Caco-2 (cell line): Measurements from ENCODE around the gene BRINP1. TPM values are rescaled to one million over a fixed set of nuclear protein-coding genes. Genes with fewer than 3 reads are reported as not detected.

Experiments used
- BruUV-seq: library from RNA; stranded (reverse); fragments of 400-500 nt; replicated peaks from 2 replicates; lab custom pipeline; 2021; lab: Mats Ljungman, UMichigan
- CTCF ChIA-PET: fragments of 300-600 bp; sonication (Branson Sonifier 250); formaldehyde crosslinking; loops from one replicate; lab custom pipeline; 2022; ENCODE audit warnings: antibody characterized with exemption; lab: Charles Lee
- POLR2A ChIA-PET: fragments of 300-600 bp; sonication (Branson Sonifier 250); formaldehyde crosslinking; loops from one replicate; lab custom pipeline; 2022; ENCODE audit warnings: antibody characterized with exemption; lab: Charles Lee
- DNase-seq, 2 experiments: peaks; one replicate each; pipeline versions ENCODE4 v3.0.0 to v3.0.0-alpha.2; 2020 to 2022
- H3K27me3 ChIP-seq: replicated peaks from 2 replicates; pipeline ENCODE4 v1.6.0; 2011; ENCODE audit warnings: low read length; ENCODE audit not compliant: control insufficient read depth, insufficient read depth
- H3K36me3 ChIP-seq: 2 replicates; pipeline ENCODE4 v1.5.1; 2011; ENCODE audit warnings: low read length; ENCODE audit not compliant: control insufficient read depth, insufficient read depth
- H3K4me1 ChIP-seq: fragments of 250-450 bp; sonication (Bioruptor Pico); 2 replicates; pipeline ENCODE4 v1.5.1; 2020; ENCODE audit warnings: mild to moderate bottlenecking
- H3K4me3 ChIP-seq: 2 replicates; pipeline ENCODE4 v1.5.1; 2011; ENCODE audit warnings: low read depth, mild to moderate bottlenecking, control low read depth, low read length
- H3K9me3 ChIP-seq: fragments of 250-450 bp; sonication (Bioruptor Pico); 2 replicates; pipeline ENCODE4 v1.5.1; 2020; ENCODE audit warnings: mild to moderate bottlenecking, moderate library complexity
- H3K27ac Mint-ChIP-seq: one replicate; pipeline ENCODE4 v1.8.0; 2022; ENCODE audit warnings: mixed read lengths; ENCODE audit not compliant: unreplicated experiment
- H3K27me3 Mint-ChIP-seq: one replicate; pipeline ENCODE4 v1.8.0; 2022; ENCODE audit warnings: mixed read lengths; ENCODE audit not compliant: insufficient read depth, unreplicated experiment
- H3K36me3 Mint-ChIP-seq: one replicate; pipeline ENCODE4 v1.8.0; 2022; ENCODE audit warnings: mild to moderate bottlenecking, mixed read lengths; ENCODE audit not compliant: insufficient read depth, unreplicated experiment
- H3K4me1 Mint-ChIP-seq: one replicate; pipeline ENCODE4 v1.8.0; 2022; ENCODE audit warnings: low read depth, mixed read lengths; ENCODE audit not compliant: unreplicated experiment
- H3K4me3 Mint-ChIP-seq: one replicate; pipeline ENCODE4 v1.8.0; 2022; ENCODE audit warnings: mild to moderate bottlenecking, moderate library complexity, mixed read lengths; ENCODE audit not compliant: unreplicated experiment
- H3K9me3 Mint-ChIP-seq: one replicate; pipeline ENCODE4 v1.8.0; 2022; ENCODE audit warnings: mixed read lengths; ENCODE audit not compliant: unreplicated experiment
- CTCF ChIP-seq, 2 experiments: fragments of 200-600 bp in 1 of 2; IDR thresholded peaks; 1 replicate in 1 of 2; 2 replicates in 1 of 2; pipeline versions ENCODE4 v1.5.1 to v1.8.0; 2011 to 2022; ENCODE audit warnings: antibody characterized with exemption in 1 of 2, control low read depth in 1 of 2, inconsistent platforms in 1 of 2, low read depth in 1 of 2, low read length in 1 of 2, mild to moderate bottlenecking in 1 of 2, moderate library complexity in 1 of 2; ENCODE audit not compliant: insufficient read depth in 1 of 2, severe bottlenecking in 1 of 2, unreplicated experiment in 1 of 2
- intact Hi-C: fragments of 100-400 bp; cut with micrococcal nuclease; formaldehyde crosslinking; loops from one replicate; pipeline ENCODE4 v1.10.0; 2022; ENCODE audit not compliant: unreplicated experiment
- total RNA-seq: library from RNA; stranded (reverse); gene quantifications from 2 replicates; pipeline ENCODE4 v1.2.3, GENCODE V29; 2022

Gene BRINP1
- total RNA-seq, 1 experiment from 2014 or later: not detected

- H3K4me1 Mint-ChIP-seq: no peaks in the 10 kb centered on the region
- H3K9me3 ChIP-seq: no peaks in the 10 kb centered on the region
- H3K36me3 Mint-ChIP-seq: no peaks in the 10 kb centered on the region
- TF ChIP-seq CTCF (IDR thresholded peaks at IDR 0.05; ENCODE audit: insufficient read depth in 1 of 2, low read depth in 1 of 2, low read length in 1 of 2, severe bottlenecking in 1 of 2, unreplicated experiment in 1 of 2): no peak
- BruUV-seq: no TSS peak
- ChIA-PET CTCF (no interaction called here), POLR2A (no interaction called here)
- no peaks in the 10 kb centered on the region for H3K27me3 Mint-ChIP-seq
- H3K27ac Mint-ChIP-seq: no peak overlapping the region
- no peak overlapping the region for H3K4me3 ChIP-seq
- peaks cover 23% of the 10 kb centered on the region for H3K9me3 Mint-ChIP-seq
- no peak overlapping the region for H3K4me3 Mint-ChIP-seq
- intact Hi-C loops: no loop called here
- DNase-seq: no peak
- no peaks in the 10 kb centered on the region for H3K4me1 ChIP-seq
- no peaks in the 10 kb centered on the region for H3K27me3 ChIP-seq
- no peaks in the 10 kb centered on the region for H3K36me3 ChIP-seq
Observed at GRCh38 chr9:119332522-119332921, 36.7 kb downstream of the BRINP1 start.

GRCh38 chr9:119322184-119322583 is 47.1 kb downstream of the BRINP1 start:
- no peak overlapping the region for H3K27ac Mint-ChIP-seq
- intact Hi-C loops: no loop called here
- H3K9me3 Mint-ChIP-seq: peaks cover 8% of the 10 kb centered on the region
- Histone ChIP-seq H3K36me3 (no peaks in the 10 kb centered on the region), H3K27me3 (no peaks in the 10 kb centered on the region), H3K4me3 (no peak overlapping the region), H3K4me1 (no peaks in the 10 kb centered on the region), H3K9me3 (no peaks in the 10 kb centered on the region)
- DNase-seq: no peak
- POLR2A ChIA-PET: no interaction called here
- no peaks in the 10 kb centered on the region for H3K36me3 Mint-ChIP-seq
- H3K4me1 Mint-ChIP-seq: no peaks in the 10 kb centered on the region
- H3K27me3 Mint-ChIP-seq: peaks cover 3% of the 10 kb centered on the region
- no TSS peak for BruUV-seq
- no peak for TF ChIP-seq CTCF (IDR thresholded peaks at IDR 0.05; ENCODE audit: insufficient read depth in 1 of 2, low read depth in 1 of 2, low read length in 1 of 2, severe bottlenecking in 1 of 2, unreplicated experiment in 1 of 2)
- CTCF ChIA-PET: no interaction called here
- H3K4me3 Mint-ChIP-seq: no peak overlapping the region

GRCh38 chr9:119318371-119318770 is 50.9 kb downstream of the BRINP1 start:
- POLR2A ChIA-PET: no interaction called here
- BruUV-seq: no TSS peak
- no peaks in the 10 kb centered on the region for H3K36me3 Mint-ChIP-seq
- no peaks in the 10 kb centered on the region for H3K9me3 Mint-ChIP-seq
- H3K27me3 ChIP-seq: no peaks in the 10 kb centered on the region
- no peaks in the 10 kb centered on the region for H3K36me3 ChIP-seq
- H3K27ac Mint-ChIP-seq: no peak overlapping the region
- CTCF ChIA-PET: no interaction called here
- H3K27me3 Mint-ChIP-seq: no peaks in the 10 kb centered on the region
- DNase-seq: no peak
- intact Hi-C loops: no loop called here
- TF ChIP-seq CTCF (IDR thresholded peaks at IDR 0.05; ENCODE audit: insufficient read depth in 1 of 2, low read depth in 1 of 2, low read length in 1 of 2, severe bottlenecking in 1 of 2, unreplicated experiment in 1 of 2): no peak
- H3K4me1 ChIP-seq: no peaks in the 10 kb centered on the region
- H3K4me1 Mint-ChIP-seq: no peaks in the 10 kb centered on the region
- H3K4me3 ChIP-seq: no peak overlapping the region
- no peaks in the 10 kb centered on the region for H3K9me3 ChIP-seq
- no peak overlapping the region for H3K4me3 Mint-ChIP-seq
